T-helper 22 cell (primary cell): ENCODE data around the gene TMCO5A.
"Not testable (repeated sequence)": the region's sequence is repeated elsewhere in the genome, so short reads cannot be mapped to it uniquely, and the experiment has no call there.

Source experiments
- DNase-seq: peaks from one replicate; pipeline ENCODE4 v3.0.0-alpha.2; 2020; ENCODE audit warnings: low read depth

The TMCO5A gene

GRCh38 chr15:37934340-37934739 is at the start of gene TMCO5A:
Gene TMCO5A (plus strand): TSS chr15:37934640. CDS start chr15:37936324, 1,684 bp downstream.
- no peak for DNase-seq

DNA sequence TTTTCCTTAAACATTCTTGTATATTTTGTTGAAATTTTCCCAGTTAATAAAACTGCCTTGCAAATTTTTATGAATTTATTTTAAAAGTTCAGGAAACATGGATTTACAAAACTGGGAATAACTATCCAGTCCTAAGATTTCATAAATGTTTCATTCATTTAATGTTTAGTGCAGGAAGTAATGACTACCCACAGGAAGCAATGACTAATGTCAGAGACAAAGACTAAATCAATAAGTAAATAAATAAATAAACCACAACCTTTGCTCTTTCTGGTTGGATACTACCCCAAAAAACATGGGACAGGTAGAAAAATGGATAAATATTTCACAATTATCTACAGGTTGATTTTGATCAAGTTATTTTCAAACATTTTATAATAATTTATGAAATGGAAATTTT is 48.8 kb upstream of the TMCO5A start:
- DNase-seq = no peak

- no peak for DNase-seq
Observed at GRCh38 chr15:37888356-37888755, 46.1 kb upstream of the TMCO5A start.

- no peak for DNase-seq
Observed at GRCh38 chr15:37891766-37892368, 42.6 kb upstream of the TMCO5A start.

- DNase-seq = no peak
Observed at GRCh38 chr15:37893309-37893708, 41.1 kb upstream of the TMCO5A start.

DNA sequence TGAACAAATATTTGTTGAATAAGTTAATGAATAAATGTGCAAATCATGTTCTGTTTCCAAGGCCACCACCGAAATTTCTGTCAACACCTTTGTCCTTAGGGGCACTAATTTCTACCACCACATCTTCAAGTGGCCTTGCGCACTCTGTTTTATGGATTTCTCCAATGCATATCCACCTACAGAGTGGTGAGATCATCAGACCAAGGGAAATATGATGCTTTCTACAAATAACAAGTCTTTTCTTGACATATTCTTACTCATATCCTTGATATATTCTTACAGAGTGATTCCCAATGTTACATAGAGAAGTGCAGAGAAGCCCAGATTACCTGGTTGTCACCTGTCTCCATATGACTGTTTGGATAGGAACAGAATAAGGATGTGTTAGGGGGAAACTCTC is 36.1 kb upstream of the TMCO5A start:
- no peak for DNase-seq

DNA sequence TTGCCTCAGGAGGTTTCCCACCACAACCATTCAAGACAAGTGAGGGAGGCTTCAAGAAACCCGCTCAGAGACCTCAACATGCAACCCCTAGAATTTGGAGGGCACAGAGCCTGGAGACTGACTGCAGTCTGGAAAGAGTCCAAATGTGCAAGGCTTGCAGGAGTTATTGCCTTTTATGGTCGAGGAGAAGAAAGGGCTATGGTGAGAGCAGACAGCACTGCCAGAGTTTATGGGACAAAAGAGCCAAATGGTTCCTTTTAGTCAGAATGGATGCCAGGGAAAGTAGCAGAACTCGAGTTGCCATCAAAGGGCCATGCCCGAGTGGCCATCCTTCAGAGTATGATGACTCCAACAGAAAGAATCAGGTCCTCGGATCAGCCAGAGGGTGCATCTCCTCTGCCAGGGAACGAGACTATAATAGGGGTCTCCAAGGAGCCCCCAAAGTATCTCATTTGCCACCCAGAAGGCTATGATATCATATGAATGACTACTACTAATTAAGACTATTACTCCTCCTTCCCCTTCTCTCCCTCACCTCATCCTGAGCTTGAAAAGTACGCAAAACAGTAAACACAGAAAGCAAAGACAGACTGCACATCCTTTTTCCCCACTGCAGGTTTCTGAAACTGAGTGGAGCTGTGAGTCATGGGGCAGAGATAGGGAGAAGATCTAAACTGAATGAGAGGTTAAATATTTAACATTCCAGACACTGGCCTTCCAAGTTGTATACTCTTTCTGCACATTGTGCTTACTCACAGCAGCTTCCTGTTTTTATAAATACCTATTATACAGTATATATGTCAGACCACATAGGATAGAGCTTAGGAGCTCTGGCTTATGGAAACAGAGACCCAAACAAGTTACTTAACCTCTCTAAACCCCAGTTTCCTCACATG is 33.9 kb upstream of the TMCO5A start:
- no peak for DNase-seq

- no peak for DNase-seq
Observed at GRCh38 chr15:37902126-37902525, 32.3 kb upstream of the TMCO5A start.

GRCh38 chr15:37903919-37904625 is 30.4 kb upstream of the TMCO5A start:
- DNase-seq = no peak

- DNase-seq = no peak
Observed at GRCh38 chr15:37907136-37907535, 27.3 kb upstream of the TMCO5A start.

- DNase-seq = no peak
Observed at GRCh38 chr15:37921527-37922385, 12.7 kb upstream of the TMCO5A start.

- no peak for DNase-seq
Observed at GRCh38 chr15:37926136-37926535, 8.3 kb upstream of the TMCO5A start.

GRCh38 chr15:37929238-37929637 is 5.2 kb upstream of the TMCO5A start:
- no peak for DNase-seq

DNA sequence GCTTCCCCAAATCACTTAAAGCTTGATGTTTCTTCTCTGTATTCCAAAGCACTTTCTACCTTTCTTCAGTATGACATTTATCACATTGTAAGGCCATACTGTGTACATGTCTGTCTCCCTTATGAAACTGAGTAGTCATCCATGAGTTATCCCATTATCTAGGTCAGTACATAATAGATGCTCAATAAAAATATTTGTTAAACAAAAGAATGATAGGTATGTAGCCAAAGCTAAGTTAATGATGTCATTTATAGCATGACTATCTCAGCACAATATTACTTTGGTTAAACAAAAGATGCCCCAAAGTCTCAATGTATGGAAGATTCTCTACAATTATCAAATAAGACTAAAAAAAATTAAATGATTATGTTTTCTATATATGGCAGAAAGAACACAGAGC is 3.1 kb upstream of the TMCO5A start:
- no peak for DNase-seq

DNA sequence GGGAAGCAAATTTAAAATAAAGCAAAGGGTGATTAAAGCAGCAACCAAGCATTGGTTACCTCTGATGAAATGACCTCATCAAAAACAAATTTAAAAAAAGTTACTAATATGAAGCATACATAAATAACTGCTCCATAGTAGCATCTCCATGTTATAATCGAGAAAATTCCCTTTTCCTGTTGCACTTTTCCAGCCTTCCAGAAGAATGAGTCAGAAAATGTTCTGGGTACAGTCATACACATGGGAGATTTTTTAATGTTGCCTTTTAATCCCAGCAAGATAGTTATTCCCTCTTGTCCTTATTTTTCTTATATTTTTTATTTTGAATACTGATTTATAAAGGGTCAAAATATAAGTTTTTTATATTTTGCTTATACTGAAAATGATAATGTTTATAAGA is 2.6 kb upstream of the TMCO5A start:
- no peak for DNase-seq

DNA sequence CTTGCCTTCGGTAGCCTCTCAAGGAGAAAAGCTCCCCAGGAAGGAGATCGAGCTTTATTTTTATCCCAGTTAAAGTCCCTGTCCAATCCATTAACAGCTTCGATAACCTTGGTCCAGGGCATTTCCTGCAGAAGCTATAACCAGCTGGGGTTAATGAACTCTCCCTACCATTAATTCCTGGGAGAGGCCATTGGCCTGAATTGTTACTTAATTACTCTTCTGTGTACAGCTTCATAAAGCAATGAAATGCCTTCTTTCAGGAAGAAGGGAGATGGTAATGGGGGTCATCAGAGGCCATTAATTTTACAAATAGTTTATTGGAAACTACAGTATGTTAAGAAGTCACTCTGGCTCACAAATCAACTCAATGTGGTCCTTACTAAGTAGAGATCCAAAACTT is 1.9 kb upstream of the TMCO5A start:
- no peak for DNase-seq

- no peak for DNase-seq
Observed at GRCh38 chr15:37933666-37934065, 774 bp upstream of the TMCO5A start.

- no peak for DNase-seq
Observed at GRCh38 chr15:37940876-37941275, 6.4 kb downstream of the TMCO5A start.

DNA sequence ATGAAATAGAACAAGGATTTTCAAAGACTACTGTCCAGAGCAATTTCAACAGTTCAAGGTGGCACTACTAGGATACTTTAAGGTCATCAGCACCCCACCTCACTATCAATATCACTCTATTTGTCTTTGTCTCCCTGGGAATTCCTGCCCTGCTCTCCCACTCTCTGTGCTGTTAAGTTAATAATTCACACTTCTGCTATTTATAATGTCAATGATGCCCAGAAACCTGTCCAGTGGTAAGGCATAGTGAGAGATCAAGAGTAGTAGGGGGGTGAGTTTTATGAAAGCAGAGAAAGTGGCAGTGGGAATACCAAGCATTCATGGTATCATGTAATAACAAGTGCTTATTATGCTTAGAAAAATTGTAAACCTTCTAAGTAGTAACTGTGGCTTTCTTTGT is 7.3 kb downstream of the TMCO5A start:
- DNase-seq = no peak

DNA sequence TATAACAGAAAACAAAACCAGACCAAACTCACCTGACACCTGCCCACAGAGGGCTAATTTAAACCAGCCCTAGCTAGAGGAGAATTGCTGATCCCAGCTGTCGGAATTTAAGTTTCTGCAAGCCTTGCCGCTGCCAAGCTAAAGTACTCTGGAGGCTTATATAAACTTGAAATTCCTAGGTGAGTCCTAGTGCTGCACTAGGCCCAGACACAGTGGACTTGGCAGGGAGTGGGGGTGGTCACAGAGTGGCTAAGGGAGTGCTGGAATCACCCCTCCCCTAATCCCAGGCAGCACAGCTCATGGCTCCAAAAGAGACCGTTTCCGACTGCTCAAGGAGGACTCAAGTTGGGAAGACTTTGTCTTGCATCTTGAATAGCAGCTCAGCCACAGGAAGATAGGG is 17.6 kb downstream of the TMCO5A start:
- DNase-seq = no peak

GRCh38 chr15:37960742-37961141 is 26.3 kb downstream of the TMCO5A start:
- DNase-seq = not testable (repeated sequence)

GRCh38 chr15:37967788-37968187 is 33.3 kb downstream of the TMCO5A start:
- DNase-seq = no peak
